HEK293 (cell line): ENCODE results near the gene NUF2.

Experiments used
- CTCF ChIA-PET: fragments of 350-600 bp; formaldehyde crosslinking; extraction: SDS; loops from one replicate; lab custom pipeline; 2021; ENCODE audit warnings: antibody characterized with exemption; lab: Yijun Ruan, JAX
- POLR2A ChIA-PET: fragments of 300-600 bp; formaldehyde crosslinking; extraction: SDS; loops from one replicate; lab custom pipeline; 2020; ENCODE audit warnings: antibody characterized with exemption, inconsistent platforms; lab: Yijun Ruan, JAX
- H3K27ac ChIP-seq: fragments of 200-500 bp; sonication (Bioruptor generic); 2 replicates; pipeline ENCODE4 v1.5.1; 2014; ENCODE audit warnings: low read depth, low read length, control low read depth, inconsistent platforms; ENCODE audit errors: extremely low read depth
- H3K36me3 ChIP-seq, 2 experiments: fragments of 200-500 bp in 1 of 2; sonication (Bioruptor generic) in 1 of 2; 1 replicate in 1 of 2; 2 replicates in 1 of 2; pipeline ENCODE4 v1.5.1; 2014 to 2017; ENCODE audit warnings: inconsistent platforms in 2 of 2, low read length in 2 of 2; ENCODE audit not compliant: control insufficient read depth in 2 of 2, insufficient read depth in 1 of 2
- H3K4me1 ChIP-seq: fragments of 200-500 bp; sonication (Bioruptor generic); 2 replicates; pipeline ENCODE4 v1.5.1; 2014; ENCODE audit warnings: mild to moderate bottlenecking, low read length, inconsistent platforms; ENCODE audit not compliant: control insufficient read depth, insufficient read depth
- H3K4me3 ChIP-seq: 2 replicates; pipeline ENCODE4 v1.5.1; 2011; ENCODE audit warnings: low read depth, mild to moderate bottlenecking, control low read depth, low read length, moderate library complexity
- H3K9me3 ChIP-seq: fragments of 200-500 bp; sonication (Bioruptor generic); 2 replicates; pipeline ENCODE4 v1.5.1; 2014; ENCODE audit warnings: low read depth, low read length, inconsistent platforms; ENCODE audit not compliant: control insufficient read depth, insufficient read depth
- BCL11B ChIP-seq: fragments of 450-650 bp; formaldehyde crosslinking; IDR thresholded peaks from 2 replicates; pipeline ENCODE4 v1.5.1; 2016; ENCODE audit warnings: low read depth, missing biosample characterization, missing genetic modification characterization
- GLIS2 ChIP-seq: fragments of 450-650 bp; formaldehyde crosslinking; IDR thresholded peaks from 2 replicates; pipeline ENCODE4 v1.5.1; 2016; ENCODE audit warnings: missing biosample characterization, missing genetic modification characterization
- MZF1 ChIP-seq: fragments of 450-650 bp; formaldehyde crosslinking; IDR thresholded peaks from 2 replicates; pipeline ENCODE4 v1.5.1; 2017; ENCODE audit warnings: missing biosample characterization, missing genetic modification characterization, borderline replicate concordance
- SP2 ChIP-seq: fragments of 450-650 bp; formaldehyde crosslinking; IDR thresholded peaks from 2 replicates; pipeline ENCODE4 v1.5.1; 2016; ENCODE audit warnings: missing biosample characterization, missing genetic modification characterization
- ZBTB1 ChIP-seq: fragments of 450-650 bp; formaldehyde crosslinking; IDR thresholded peaks from 2 replicates; pipeline ENCODE4 v1.5.1; 2016; ENCODE audit warnings: missing biosample characterization, missing genetic modification characterization
- ZBTB21 ChIP-seq: fragments of 450-650 bp; formaldehyde crosslinking; IDR thresholded peaks from 2 replicates; pipeline ENCODE4 v1.5.1; 2017; ENCODE audit warnings: missing biosample characterization, missing genetic modification characterization
- ZBTB48 ChIP-seq: fragments of 450-650 bp; formaldehyde crosslinking; IDR thresholded peaks from 2 replicates; pipeline ENCODE4 v1.5.1; 2016; ENCODE audit warnings: missing biosample characterization, missing genetic modification characterization
- ZEB2 ChIP-seq: fragments of 450-650 bp; formaldehyde crosslinking; IDR thresholded peaks from 2 replicates; pipeline ENCODE4 v1.5.1; 2016; ENCODE audit warnings: missing biosample characterization, missing genetic modification characterization
- ZIC2 ChIP-seq: fragments of 450-650 bp; formaldehyde crosslinking; IDR thresholded peaks from 2 replicates; pipeline ENCODE4 v1.5.1; 2016; ENCODE audit warnings: missing biosample characterization, missing genetic modification characterization
- ZNF112 ChIP-seq: fragments of 450-650 bp; formaldehyde crosslinking; IDR thresholded peaks from 2 replicates; pipeline ENCODE4 v1.5.0; 2017; ENCODE audit warnings: missing biosample characterization, missing genetic modification characterization
- ZNF132 ChIP-seq: fragments of 450-650 bp; formaldehyde crosslinking; IDR thresholded peaks from 2 replicates; pipeline ENCODE4 v1.5.1; 2017; ENCODE audit warnings: missing biosample characterization, missing genetic modification characterization, borderline replicate concordance
- ZNF350 ChIP-seq: fragments of 450-650 bp; formaldehyde crosslinking; IDR thresholded peaks from 2 replicates; pipeline ENCODE4 v1.5.0; 2017; ENCODE audit warnings: missing biosample characterization, mild to moderate bottlenecking, missing genetic modification characterization
- ZNF366 ChIP-seq: fragments of 450-650 bp; formaldehyde crosslinking; conservative IDR thresholded peaks from 2 replicates; pipeline ENCODE4 v1.5.1; 2016; ENCODE audit warnings: missing biosample characterization, missing genetic modification characterization
- ZNF391 ChIP-seq: fragments of 450-650 bp; formaldehyde crosslinking; IDR thresholded peaks from 2 replicates; pipeline ENCODE4 v1.5.1; 2016; ENCODE audit warnings: low read depth, missing biosample characterization, missing genetic modification characterization, borderline replicate concordance
- ZNF416 ChIP-seq: fragments of 450-650 bp; formaldehyde crosslinking; IDR thresholded peaks from 2 replicates; pipeline ENCODE4 v1.5.1; 2016; ENCODE audit warnings: missing biosample characterization, missing genetic modification characterization
- ZNF449 ChIP-seq: fragments of 450-650 bp; formaldehyde crosslinking; IDR thresholded peaks from 2 replicates; pipeline ENCODE4 v1.5.1; 2017; ENCODE audit warnings: missing biosample characterization, mild to moderate bottlenecking, missing genetic modification characterization, moderate library complexity
- ZNF692 ChIP-seq: fragments of 450-650 bp; formaldehyde crosslinking; IDR thresholded peaks from 2 replicates; pipeline ENCODE4 v1.5.1; 2016; ENCODE audit warnings: missing biosample characterization, missing genetic modification characterization
- ZSCAN16 ChIP-seq: fragments of 450-650 bp; formaldehyde crosslinking; IDR thresholded peaks from 2 replicates; pipeline ENCODE4 v1.5.1; 2016; ENCODE audit warnings: missing biosample characterization, missing genetic modification characterization
- ZSCAN4 ChIP-seq: fragments of 450-650 bp; formaldehyde crosslinking; IDR thresholded peaks from 2 replicates; pipeline ENCODE4 v1.5.1; 2017; ENCODE audit warnings: missing biosample characterization, missing genetic modification characterization
- TF ChIP-seq, protein P1 (sequence below): fragments of 450-650 bp; formaldehyde crosslinking; IDR thresholded peaks from 2 replicates; pipeline ENCODE4 v1.5.1; 2016; ENCODE audit warnings: missing biosample characterization, missing genetic modification characterization
- TF ChIP-seq, protein P2 (sequence below): fragments of 450-650 bp; IDR thresholded peaks from 2 replicates; pipeline ENCODE4 v1.5.1; 2018; ENCODE audit warnings: missing biosample characterization, missing genetic modification characterization
- TF ChIP-seq, protein P3 (sequence below): fragments of 450-650 bp; formaldehyde crosslinking; IDR thresholded peaks from 2 replicates; pipeline ENCODE4 v1.5.1; 2016; ENCODE audit warnings: missing biosample characterization, missing genetic modification characterization, borderline replicate concordance

NUF2 gene

GRCh38 chr1:163399976-163400601, 78.3 kb downstream of the NUF2 start:
- Histone ChIP-seq H3K36me3 (no peaks in the 10 kb centered on the region), H3K4me1 (no peaks in the 10 kb centered on the region), H3K9me3 (no peaks in the 10 kb centered on the region), H3K27ac (no peak overlapping the region), H3K4me3 (no peak overlapping the region)
- ChIA-PET CTCF (interaction anchor here (0.6 kb wide), 1 partner anchor 1646 kb away, joined by 3 read pairs; no protein-coding TSS in a partner anchor), POLR2A (no interaction called here)
- TF ChIP-seq ZNF366 (tag by site-specific recombination) (no peak), ZBTB1 (no peak), ZEB2 (tag by site-specific recombination) (no peak), ZNF416 (no peak)

- Histone ChIP-seq H3K9me3 (no peaks in the 10 kb centered on the region), H3K36me3 (no peaks in the 10 kb centered on the region), H3K4me1 (no peaks in the 10 kb centered on the region), H3K4me3 (no peak overlapping the region), H3K27ac (no peak overlapping the region)
- TF ChIP-seq, protein P1, sequence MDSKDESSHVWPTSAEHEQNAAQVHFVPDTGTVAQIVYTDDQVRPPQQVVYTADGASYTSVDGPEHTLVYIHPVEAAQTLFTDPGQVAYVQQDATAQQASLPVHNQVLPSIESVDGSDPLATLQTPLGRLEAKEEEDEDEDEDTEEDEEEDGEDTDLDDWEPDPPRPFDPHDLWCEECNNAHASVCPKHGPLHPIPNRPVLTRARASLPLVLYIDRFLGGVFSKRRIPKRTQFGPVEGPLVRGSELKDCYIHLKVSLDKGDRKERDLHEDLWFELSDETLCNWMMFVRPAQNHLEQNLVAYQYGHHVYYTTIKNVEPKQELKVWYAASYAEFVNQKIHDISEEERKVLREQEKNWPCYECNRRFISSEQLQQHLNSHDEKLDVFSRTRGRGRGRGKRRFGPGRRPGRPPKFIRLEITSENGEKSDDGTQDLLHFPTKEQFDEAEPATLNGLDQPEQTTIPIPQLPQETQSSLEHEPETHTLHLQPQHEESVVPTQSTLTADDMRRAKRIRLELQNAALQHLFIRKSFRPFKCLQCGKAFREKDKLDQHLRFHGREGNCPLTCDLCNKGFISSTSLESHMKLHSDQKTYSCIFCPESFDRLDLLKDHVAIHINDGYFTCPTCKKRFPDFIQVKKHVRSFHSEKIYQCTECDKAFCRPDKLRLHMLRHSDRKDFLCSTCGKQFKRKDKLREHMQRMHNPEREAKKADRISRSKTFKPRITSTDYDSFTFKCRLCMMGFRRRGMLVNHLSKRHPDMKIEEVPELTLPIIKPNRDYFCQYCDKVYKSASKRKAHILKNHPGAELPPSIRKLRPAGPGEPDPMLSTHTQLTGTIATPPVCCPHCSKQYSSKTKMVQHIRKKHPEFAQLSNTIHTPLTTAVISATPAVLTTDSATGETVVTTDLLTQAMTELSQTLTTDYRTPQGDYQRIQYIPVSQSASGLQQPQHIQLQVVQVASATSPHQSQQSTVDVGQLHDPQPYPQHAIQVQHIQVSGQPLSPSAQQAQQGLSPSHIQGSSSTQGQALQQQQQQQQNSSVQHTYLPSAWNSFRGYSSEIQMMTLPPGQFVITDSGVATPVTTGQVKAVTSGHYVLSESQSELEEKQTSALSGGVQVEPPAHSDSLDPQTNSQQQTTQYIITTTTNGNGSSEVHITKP (tag by site-specific recombination) = no peak
- TF ChIP-seq ZSCAN16 (tag by site-specific recombination) = no peak
- TF ChIP-seq, protein P2, sequence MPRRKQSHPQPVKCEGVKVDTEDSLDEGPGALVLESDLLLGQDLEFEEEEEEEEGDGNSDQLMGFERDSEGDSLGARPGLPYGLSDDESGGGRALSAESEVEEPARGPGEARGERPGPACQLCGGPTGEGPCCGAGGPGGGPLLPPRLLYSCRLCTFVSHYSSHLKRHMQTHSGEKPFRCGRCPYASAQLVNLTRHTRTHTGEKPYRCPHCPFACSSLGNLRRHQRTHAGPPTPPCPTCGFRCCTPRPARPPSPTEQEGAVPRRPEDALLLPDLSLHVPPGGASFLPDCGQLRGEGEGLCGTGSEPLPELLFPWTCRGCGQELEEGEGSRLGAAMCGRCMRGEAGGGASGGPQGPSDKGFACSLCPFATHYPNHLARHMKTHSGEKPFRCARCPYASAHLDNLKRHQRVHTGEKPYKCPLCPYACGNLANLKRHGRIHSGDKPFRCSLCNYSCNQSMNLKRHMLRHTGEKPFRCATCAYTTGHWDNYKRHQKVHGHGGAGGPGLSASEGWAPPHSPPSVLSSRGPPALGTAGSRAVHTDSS = no peak
- no peak for TF ChIP-seq SP2 (tag by site-specific recombination)
- TF ChIP-seq ZBTB21 = no peak
- TF ChIP-seq BCL11B (tag by site-specific recombination) = no peak
- no peak for TF ChIP-seq ZNF132 (tag by site-specific recombination)
- no peak for TF ChIP-seq GLIS2 (tag by site-specific recombination)
- TF ChIP-seq MZF1 (tag by site-specific recombination) = no peak
- TF ChIP-seq, protein P3, sequence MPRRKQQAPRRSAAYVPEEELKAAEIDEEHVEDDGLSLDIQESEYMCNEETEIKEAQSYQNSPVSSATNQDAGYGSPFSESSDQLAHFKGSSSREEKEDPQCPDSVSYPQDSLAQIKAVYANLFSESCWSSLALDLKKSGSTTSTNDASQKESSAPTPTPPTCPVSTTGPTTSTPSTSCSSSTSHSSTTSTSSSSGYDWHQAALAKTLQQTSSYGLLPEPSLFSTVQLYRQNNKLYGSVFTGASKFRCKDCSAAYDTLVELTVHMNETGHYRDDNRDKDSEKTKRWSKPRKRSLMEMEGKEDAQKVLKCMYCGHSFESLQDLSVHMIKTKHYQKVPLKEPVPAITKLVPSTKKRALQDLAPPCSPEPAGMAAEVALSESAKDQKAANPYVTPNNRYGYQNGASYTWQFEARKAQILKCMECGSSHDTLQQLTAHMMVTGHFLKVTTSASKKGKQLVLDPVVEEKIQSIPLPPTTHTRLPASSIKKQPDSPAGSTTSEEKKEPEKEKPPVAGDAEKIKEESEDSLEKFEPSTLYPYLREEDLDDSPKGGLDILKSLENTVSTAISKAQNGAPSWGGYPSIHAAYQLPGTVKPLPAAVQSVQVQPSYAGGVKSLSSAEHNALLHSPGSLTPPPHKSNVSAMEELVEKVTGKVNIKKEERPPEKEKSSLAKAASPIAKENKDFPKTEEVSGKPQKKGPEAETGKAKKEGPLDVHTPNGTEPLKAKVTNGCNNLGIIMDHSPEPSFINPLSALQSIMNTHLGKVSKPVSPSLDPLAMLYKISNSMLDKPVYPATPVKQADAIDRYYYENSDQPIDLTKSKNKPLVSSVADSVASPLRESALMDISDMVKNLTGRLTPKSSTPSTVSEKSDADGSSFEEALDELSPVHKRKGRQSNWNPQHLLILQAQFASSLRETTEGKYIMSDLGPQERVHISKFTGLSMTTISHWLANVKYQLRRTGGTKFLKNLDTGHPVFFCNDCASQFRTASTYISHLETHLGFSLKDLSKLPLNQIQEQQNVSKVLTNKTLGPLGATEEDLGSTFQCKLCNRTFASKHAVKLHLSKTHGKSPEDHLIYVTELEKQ (tag by site-specific recombination) = no peak
- TF ChIP-seq ZNF692 (tag by site-specific recombination) = no peak
- TF ChIP-seq ZNF449 (tag by site-specific recombination) = no peak
- TF ChIP-seq ZNF350 (tag by site-specific recombination) = no peak
- no peak for TF ChIP-seq ZIC2 (tag by site-specific recombination)
- no peak for TF ChIP-seq ZNF112
- TF ChIP-seq ZBTB48 (tag by site-specific recombination) = no peak
- TF ChIP-seq ZSCAN4 (tag by site-specific recombination) = no peak
- no peak for TF ChIP-seq ZNF391
- CTCF ChIA-PET = no interaction called here
- POLR2A ChIA-PET = no interaction called here
Observed at GRCh38 chr1:163401211-163401610, 79.5 kb downstream of the NUF2 start.
